ENCODE data around the gene RALGAPB.
"Not testable (repeated sequence)": the region's sequence is repeated elsewhere in the genome, so short reads cannot be mapped to it uniquely, and the experiment has no call there.

Gene RALGAPB

GRCh38 chr20:38472513-38473366 is at the start of gene RALGAPB:
Gene RALGAPB, plus strand, starts transcription at chr20:38472843. Its CDS starts 15,590 bp downstream, at chr20:38488433.
- Histone ChIP-seq H3K4me1 (ENCODE audit: control insufficient read depth, insufficient read depth, low read length) (no peaks in the 10 kb centered on the region), H3K27ac (ENCODE audit: low read length) (no peak within 1 kb of the TSS)
- WGBS (ENCODE audit: insufficient coverage, insufficient read length), result no CpG with 5 or more reads among the region's 81 CpGs

GRCh38 chr20:38423541-38423940 is 49.1 kb upstream of the RALGAPB start:
- Histone ChIP-seq H3K4me3 (ENCODE audit: low read length) (no peak overlapping the region), H3K27ac (ENCODE audit: low read length) (no peak overlapping the region)
- WGBS (ENCODE audit: insufficient coverage, insufficient read length), result no CpG with 5 or more reads among the region's 4 CpGs

More at GRCh38 chr20:38472513-38473366, at the start of gene RALGAPB:
- Histone ChIP-seq H3K4me3 (ENCODE audit: low read length) (peak within 1 kb of the TSS; percentile 92), H3K27me3 (ENCODE audit: control insufficient read depth, insufficient read depth, low read length) (no peaks in the 10 kb centered on the region), H3K9me3 (ENCODE audit: control insufficient read depth, insufficient read depth, low read length) (no peaks in the 10 kb centered on the region), H3K36me3 (ENCODE audit: control insufficient read depth, insufficient read depth, low read length) (no peaks in the 10 kb centered on the region)
- peak; percentile 100 for DNase-seq (ENCODE audit: low read depth, low spot score)

GRCh38 chr20:38424401-38424800 is 48.2 kb upstream of the RALGAPB start:
- no peaks in the 10 kb centered on the region for H3K9me3 ChIP-seq (ENCODE audit: control insufficient read depth, insufficient read depth, low read length)
- H3K4me1 ChIP-seq (ENCODE audit: control insufficient read depth, insufficient read depth, low read length), result no peaks in the 10 kb centered on the region
- no peak overlapping the region for H3K27ac ChIP-seq (ENCODE audit: low read length)
- peaks cover 83% of the 10 kb centered on the region for H3K36me3 ChIP-seq (ENCODE audit: control insufficient read depth, insufficient read depth, low read length)
- no peak for DNase-seq (ENCODE audit: low read depth, low spot score)
- no peak overlapping the region for H3K4me3 ChIP-seq (ENCODE audit: low read length)
- WGBS (ENCODE audit: insufficient coverage, insufficient read length), result no CpG with 5 or more reads among the region's 1 CpG
- H3K27me3 ChIP-seq (ENCODE audit: control insufficient read depth, insufficient read depth, low read length), result no peaks in the 10 kb centered on the region

More at GRCh38 chr20:38423541-38423940, 49.1 kb upstream of the RALGAPB start:
- Histone ChIP-seq H3K27me3 (ENCODE audit: control insufficient read depth, insufficient read depth, low read length) (no peaks in the 10 kb centered on the region), H3K9me3 (ENCODE audit: control insufficient read depth, insufficient read depth, low read length) (no peaks in the 10 kb centered on the region), H3K36me3 (ENCODE audit: control insufficient read depth, insufficient read depth, low read length) (peaks cover 79% of the 10 kb centered on the region), H3K4me1 (ENCODE audit: control insufficient read depth, insufficient read depth, low read length) (no peaks in the 10 kb centered on the region)
- DNase-seq (ENCODE audit: low read depth, low spot score), result no peak

- Histone ChIP-seq H3K4me1 (ENCODE audit: control insufficient read depth, insufficient read depth, low read length) (no peaks in the 10 kb centered on the region), H3K27ac (ENCODE audit: low read length) (no peak overlapping the region), H3K4me3 (ENCODE audit: low read length) (no peak overlapping the region), H3K9me3 (ENCODE audit: control insufficient read depth, insufficient read depth, low read length) (no peaks in the 10 kb centered on the region), H3K36me3 (ENCODE audit: control insufficient read depth, insufficient read depth, low read length) (peaks cover 76% of the 10 kb centered on the region), H3K27me3 (ENCODE audit: control insufficient read depth, insufficient read depth, low read length) (no peaks in the 10 kb centered on the region)
- DNase-seq (ENCODE audit: low read depth, low spot score), result no peak
- WGBS (ENCODE audit: insufficient coverage, insufficient read length), result no CpG with 5 or more reads among the region's 15 CpGs
Observed at GRCh38 chr20:38426006-38426897, 46.4 kb upstream of the RALGAPB start.

- Histone ChIP-seq H3K27me3 (ENCODE audit: control insufficient read depth, insufficient read depth, low read length) (no peaks in the 10 kb centered on the region), H3K4me1 (ENCODE audit: control insufficient read depth, insufficient read depth, low read length) (no peaks in the 10 kb centered on the region), H3K9me3 (ENCODE audit: control insufficient read depth, insufficient read depth, low read length) (no peaks in the 10 kb centered on the region), H3K36me3 (ENCODE audit: control insufficient read depth, insufficient read depth, low read length) (peaks cover 77% of the 10 kb centered on the region), H3K27ac (ENCODE audit: low read length) (no peak overlapping the region), H3K4me3 (ENCODE audit: low read length) (no peak overlapping the region)
- DNase-seq (ENCODE audit: low read depth, low spot score), result no peak
- no CpG with 5 or more reads among the region's 5 CpGs for WGBS (ENCODE audit: insufficient coverage, insufficient read length)
Observed at GRCh38 chr20:38427655-38428023, 45.0 kb upstream of the RALGAPB start.

GRCh38 chr20:38428800-38429199 is 43.8 kb upstream of the RALGAPB start:
- no peak for DNase-seq (ENCODE audit: low read depth, low spot score)
- WGBS (ENCODE audit: insufficient coverage, insufficient read length), result no CpG with 5 or more reads among the region's 3 CpGs
- peaks cover 88% of the 10 kb centered on the region for H3K36me3 ChIP-seq (ENCODE audit: control insufficient read depth, insufficient read depth, low read length)
- H3K4me1 ChIP-seq (ENCODE audit: control insufficient read depth, insufficient read depth, low read length), result no peaks in the 10 kb centered on the region; the same call in 1 of the 2 replicates
- no peaks in the 10 kb centered on the region for H3K9me3 ChIP-seq (ENCODE audit: control insufficient read depth, insufficient read depth, low read length)
- no peak overlapping the region for H3K27ac ChIP-seq (ENCODE audit: low read length)
- H3K27me3 ChIP-seq (ENCODE audit: control insufficient read depth, insufficient read depth, low read length), result no peaks in the 10 kb centered on the region
- H3K4me3 ChIP-seq (ENCODE audit: low read length), result no peak overlapping the region

- H3K4me3 ChIP-seq (ENCODE audit: low read length), result no peak overlapping the region
- H3K9me3 ChIP-seq (ENCODE audit: control insufficient read depth, insufficient read depth, low read length), result no peaks in the 10 kb centered on the region
- H3K4me1 ChIP-seq (ENCODE audit: control insufficient read depth, insufficient read depth, low read length), result no peaks in the 10 kb centered on the region; the same call in 1 of the 2 replicates
- H3K27me3 ChIP-seq (ENCODE audit: control insufficient read depth, insufficient read depth, low read length), result no peaks in the 10 kb centered on the region
- DNase-seq (ENCODE audit: low read depth, low spot score), result no peak
- H3K36me3 ChIP-seq (ENCODE audit: control insufficient read depth, insufficient read depth, low read length), result peaks cover 91% of the 10 kb centered on the region
- no CpG with 5 or more reads among the region's 3 CpGs for WGBS (ENCODE audit: insufficient coverage, insufficient read length)
- no peak overlapping the region for H3K27ac ChIP-seq (ENCODE audit: low read length)
Observed at GRCh38 chr20:38429301-38429700, 43.3 kb upstream of the RALGAPB start.

- no CpG with 5 or more reads among the region's 8 CpGs for WGBS (ENCODE audit: insufficient coverage, insufficient read length)
- Histone ChIP-seq H3K4me3 (ENCODE audit: low read length) (no peak overlapping the region), H3K36me3 (ENCODE audit: control insufficient read depth, insufficient read depth, low read length) (peaks cover 77% of the 10 kb centered on the region), H3K27me3 (ENCODE audit: control insufficient read depth, insufficient read depth, low read length) (no peaks in the 10 kb centered on the region), H3K9me3 (ENCODE audit: control insufficient read depth, insufficient read depth, low read length) (no peaks in the 10 kb centered on the region), H3K27ac (ENCODE audit: low read length) (no peak overlapping the region), H3K4me1 (ENCODE audit: control insufficient read depth, insufficient read depth, low read length) (no peaks in the 10 kb centered on the region; the same call in 1 of the 2 replicates)
- no peak for DNase-seq (ENCODE audit: low read depth, low spot score)
Observed at GRCh38 chr20:38430679-38431325, 41.8 kb upstream of the RALGAPB start.

- no peaks in the 10 kb centered on the region for H3K27me3 ChIP-seq (ENCODE audit: control insufficient read depth, insufficient read depth, low read length)
- H3K9me3 ChIP-seq (ENCODE audit: control insufficient read depth, insufficient read depth, low read length), result no peaks in the 10 kb centered on the region
- WGBS (ENCODE audit: insufficient coverage, insufficient read length), result no CpG with 5 or more reads among the region's 6 CpGs
- peaks cover 63% of the 10 kb centered on the region for H3K36me3 ChIP-seq (ENCODE audit: control insufficient read depth, insufficient read depth, low read length)
- no peaks in the 10 kb centered on the region; the same call in 1 of the 2 replicates for H3K4me1 ChIP-seq (ENCODE audit: control insufficient read depth, insufficient read depth, low read length)
- no peak for DNase-seq (ENCODE audit: low read depth, low spot score)
- no peak overlapping the region for H3K27ac ChIP-seq (ENCODE audit: low read length)
- H3K4me3 ChIP-seq (ENCODE audit: low read length), result no peak overlapping the region
Observed at GRCh38 chr20:38432292-38432691, 40.4 kb upstream of the RALGAPB start.

GRCh38 chr20:38432870-38433269 is 39.8 kb upstream of the RALGAPB start:
- no CpG with 5 or more reads among the region's 5 CpGs for WGBS (ENCODE audit: insufficient coverage, insufficient read length)
- not testable (repeated sequence) for DNase-seq (ENCODE audit: low read depth, low spot score); H3K4me3 ChIP-seq (ENCODE audit: low read length); H3K4me1 ChIP-seq (ENCODE audit: control insufficient read depth, insufficient read depth, low read length); H3K27ac ChIP-seq (ENCODE audit: low read length); H3K27me3 ChIP-seq (ENCODE audit: control insufficient read depth, insufficient read depth, low read length); H3K9me3 ChIP-seq (ENCODE audit: control insufficient read depth, insufficient read depth, low read length)
- H3K36me3 ChIP-seq (ENCODE audit: control insufficient read depth, insufficient read depth, low read length), result peaks cover 57% of the 10 kb centered on the region
